GM19239 (cell line): Measurements from ENCODE around the gene ANO1.

ENCODE experiments used
- DNase-seq: peaks from one replicate; pipeline ENCODE4 v3.0.0; 2011; ENCODE audit warnings: low spot score; ENCODE audit not compliant: insufficient read length
- FAIRE-seq: peaks from 2 replicates; lab custom pipeline; 2011; peaks lifted over from hg19 to GRCh38; lab: Jason Lieb, UNC

The ANO1 gene

DNA sequence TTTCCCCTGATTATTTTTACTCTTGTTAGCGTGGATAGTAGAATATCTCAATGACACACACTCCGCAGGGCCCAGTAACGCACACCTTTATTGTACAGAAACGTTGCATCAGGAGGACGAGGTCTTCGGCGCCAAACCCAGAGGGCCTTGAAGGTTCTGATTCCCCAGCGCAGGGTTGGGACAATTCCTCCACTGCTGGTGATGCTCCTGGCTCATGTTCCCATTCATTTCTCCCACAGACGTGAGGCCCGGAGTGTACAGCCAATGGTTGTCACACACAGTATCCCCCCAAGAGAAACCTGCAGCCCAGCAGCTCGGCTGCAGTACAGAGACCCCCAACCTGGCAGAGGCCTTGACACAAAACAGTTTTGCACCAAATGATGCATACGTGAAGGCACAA lies 6.1 kb upstream of the ANO1 start:
- FAIRE-seq (no peak), DNase-seq (no peak)

DNA sequence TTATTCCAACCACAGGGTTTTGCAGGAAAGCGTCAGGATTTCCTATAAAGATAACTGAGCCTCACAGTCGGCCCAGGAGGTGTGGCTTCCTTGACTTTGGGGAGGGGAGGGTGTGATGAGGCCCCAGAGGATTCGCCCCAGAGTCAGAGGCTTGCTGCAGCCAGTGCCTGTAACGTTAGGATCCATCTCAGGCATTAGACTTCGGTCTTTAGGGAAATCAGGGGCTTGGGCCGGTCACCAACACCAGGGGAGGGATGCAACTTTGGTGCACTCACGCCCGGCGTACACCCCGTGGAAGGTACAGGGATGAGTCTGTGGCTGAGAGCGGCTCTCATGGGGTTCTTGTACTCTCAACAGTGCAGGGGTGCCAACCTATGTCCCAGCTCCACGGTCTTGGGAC lies 5.7 kb upstream of the ANO1 start:
- no peak for FAIRE-seq
- DNase-seq: no peak

GRCh38 chr11:70072861-70073755 lies 5.0 kb upstream of the ANO1 start:
- DNase-seq (no peak), FAIRE-seq (no peak)

DNA sequence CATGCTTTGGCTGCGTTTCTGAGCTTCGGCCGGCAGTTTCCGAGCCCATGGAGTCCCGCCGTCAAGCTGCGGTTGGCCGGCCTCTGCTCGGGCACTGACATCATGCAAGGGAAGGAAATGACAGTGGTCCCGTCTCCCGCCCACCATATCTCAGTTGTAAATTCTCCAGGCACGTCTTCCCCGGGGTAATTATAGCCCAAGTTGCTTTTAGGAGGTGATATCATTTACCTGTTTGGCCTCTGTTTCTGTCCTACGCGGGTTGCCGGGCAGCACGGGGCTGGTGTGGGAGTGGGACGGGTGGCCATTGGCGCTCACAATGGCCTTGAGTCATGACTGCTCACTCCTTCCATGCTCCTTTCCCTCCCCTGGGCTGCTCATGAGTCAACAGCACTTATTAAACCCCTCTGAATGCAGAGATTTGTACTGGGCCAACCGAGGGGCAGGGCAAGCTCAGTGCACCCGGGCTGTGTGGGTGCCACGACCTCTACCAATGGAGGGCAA lies 4.2 kb upstream of the ANO1 start:
- DNase-seq (no peak), FAIRE-seq (no peak)

GRCh38 chr11:70074746-70075145 lies 3.4 kb upstream of the ANO1 start:
- FAIRE-seq (no peak), DNase-seq (no peak)

DNA sequence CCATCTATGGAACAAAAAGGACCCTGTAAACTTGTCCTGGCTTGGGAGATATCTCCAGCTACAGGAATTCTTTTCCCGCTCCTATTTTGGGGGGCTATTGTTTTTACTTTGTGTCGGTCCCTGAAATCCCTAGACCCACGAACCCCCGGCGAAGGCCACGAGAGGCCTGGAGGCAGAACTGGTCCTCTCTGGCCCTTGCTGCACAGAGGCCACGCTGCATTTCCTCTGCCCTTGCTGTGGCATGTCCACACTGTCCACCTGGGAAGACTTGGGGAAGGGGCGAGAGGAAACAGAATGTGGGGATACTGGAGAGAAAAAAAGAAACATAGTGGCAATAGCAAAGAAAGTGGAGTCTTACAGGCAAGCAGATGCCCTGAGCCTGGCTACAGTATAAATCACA lies 2.3 kb upstream of the ANO1 start:
- DNase-seq (no peak), FAIRE-seq (no peak)

GRCh38 chr11:70076461-70076931 lies 1.6 kb upstream of the ANO1 start:
- FAIRE-seq (no peak), DNase-seq (no peak)

DNA sequence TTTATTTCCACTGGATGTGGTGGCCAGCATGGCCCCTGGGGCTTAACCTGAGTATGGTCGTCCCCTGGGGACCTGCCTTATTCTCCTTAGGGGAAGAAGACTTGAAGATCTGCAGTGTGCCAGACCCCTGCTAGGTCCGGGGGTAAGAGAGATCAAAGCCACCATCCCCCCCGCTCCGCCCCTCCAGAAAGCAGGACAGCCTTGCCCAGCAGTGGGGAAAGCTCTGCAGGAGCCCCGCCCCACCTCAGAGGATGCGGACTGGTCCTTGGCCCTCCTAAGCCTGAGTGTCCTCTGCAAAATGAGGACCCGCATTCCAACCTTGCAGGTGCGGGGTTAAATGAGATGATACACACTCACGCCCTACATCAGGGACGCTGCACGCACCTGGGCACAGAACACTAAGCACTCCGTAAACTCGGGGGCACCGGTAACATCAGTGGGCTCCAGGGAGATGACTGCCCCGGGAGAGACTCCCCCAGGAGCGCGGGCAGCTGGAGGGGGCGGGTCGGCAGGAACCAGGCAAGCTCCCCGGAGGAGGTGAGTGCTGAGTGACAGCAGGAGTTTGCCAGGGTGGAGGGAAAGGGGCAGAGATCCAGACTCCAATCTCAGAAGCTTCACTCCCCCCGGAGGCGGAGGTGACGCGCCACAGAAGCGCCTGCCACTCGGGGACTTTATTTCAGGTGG lies 564 bp upstream of the ANO1 start:
- FAIRE-seq: no peak

DNA sequence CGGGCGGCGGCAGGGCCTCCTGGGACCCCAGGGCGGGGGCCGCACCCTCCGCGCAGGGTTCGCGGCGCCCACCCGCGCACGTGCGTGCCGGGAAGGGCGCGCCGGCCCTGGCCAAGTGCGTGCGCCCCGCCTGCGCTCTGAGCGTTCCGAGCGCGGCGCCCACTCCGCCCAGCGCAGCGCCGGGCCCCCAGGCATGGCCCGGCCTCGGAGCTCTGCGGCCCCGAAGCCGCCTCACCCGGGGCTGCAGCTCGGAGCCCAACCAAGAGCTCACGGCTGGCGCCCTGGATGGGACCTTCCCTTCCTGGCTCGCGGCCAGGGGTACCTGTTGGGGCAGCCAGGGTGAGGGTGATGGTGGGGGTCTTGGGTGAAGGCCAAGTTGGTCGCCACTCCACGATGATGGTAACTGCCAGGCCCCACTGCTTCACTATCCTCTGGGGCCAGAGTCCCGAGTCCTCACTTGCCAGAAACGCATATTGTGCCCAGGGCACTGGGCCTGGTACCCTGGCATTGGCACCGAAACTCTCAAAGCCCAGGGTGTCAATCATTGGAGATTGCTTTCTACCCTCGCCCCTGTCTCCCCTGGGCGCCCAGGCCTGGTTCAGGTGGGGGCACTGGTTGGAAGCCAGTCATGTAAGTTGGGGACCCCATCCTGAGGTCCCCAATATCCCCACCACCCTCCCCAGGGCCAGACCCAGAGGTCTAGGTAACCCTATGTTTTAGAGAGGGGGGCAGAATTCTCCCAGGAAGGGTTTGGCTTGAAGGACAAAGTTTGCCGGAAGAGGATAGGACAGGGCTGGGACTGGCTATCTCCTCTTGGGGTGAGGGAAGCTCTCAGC lies 882 bp downstream of the ANO1 start:
- FAIRE-seq: no peak
- DNase-seq: no peak

More for the DNA sequence above, 564 bp upstream of the ANO1 start:
- DNase-seq: no peak

GRCh38 chr11:70079691-70080090 lies 1.6 kb downstream of the ANO1 start:
- FAIRE-seq: no peak
- no peak for DNase-seq

DNA sequence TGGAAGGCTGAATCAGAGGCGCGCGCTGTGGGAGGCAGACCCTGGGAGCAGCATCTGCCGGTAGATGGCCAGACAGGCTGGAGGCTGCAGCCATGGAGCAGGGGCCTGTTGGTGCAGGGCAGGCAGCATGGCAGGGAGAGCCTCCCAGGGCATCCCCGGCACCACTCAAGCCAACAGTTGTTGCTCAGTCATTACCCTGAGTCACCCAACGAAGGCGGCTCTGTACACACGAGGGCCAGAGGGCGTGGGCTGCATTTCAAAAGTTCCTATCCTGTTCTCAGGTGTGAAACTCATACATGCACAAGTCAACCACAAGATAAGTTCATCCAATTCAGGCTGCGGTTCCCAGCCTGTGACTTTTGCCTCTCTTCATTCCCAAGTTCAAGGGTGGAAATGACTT lies 2.6 kb downstream of the ANO1 start:
- no peak for DNase-seq
- no peak for FAIRE-seq

- no peak for FAIRE-seq
- DNase-seq: no peak
These were observed 4.7 kb downstream of the ANO1 start for GRCh38 chr11:70082829-70083228.

- FAIRE-seq (no peak), DNase-seq (no peak)
These were observed 6.2 kb downstream of the ANO1 start for GRCh38 chr11:70084046-70084984.

DNA sequence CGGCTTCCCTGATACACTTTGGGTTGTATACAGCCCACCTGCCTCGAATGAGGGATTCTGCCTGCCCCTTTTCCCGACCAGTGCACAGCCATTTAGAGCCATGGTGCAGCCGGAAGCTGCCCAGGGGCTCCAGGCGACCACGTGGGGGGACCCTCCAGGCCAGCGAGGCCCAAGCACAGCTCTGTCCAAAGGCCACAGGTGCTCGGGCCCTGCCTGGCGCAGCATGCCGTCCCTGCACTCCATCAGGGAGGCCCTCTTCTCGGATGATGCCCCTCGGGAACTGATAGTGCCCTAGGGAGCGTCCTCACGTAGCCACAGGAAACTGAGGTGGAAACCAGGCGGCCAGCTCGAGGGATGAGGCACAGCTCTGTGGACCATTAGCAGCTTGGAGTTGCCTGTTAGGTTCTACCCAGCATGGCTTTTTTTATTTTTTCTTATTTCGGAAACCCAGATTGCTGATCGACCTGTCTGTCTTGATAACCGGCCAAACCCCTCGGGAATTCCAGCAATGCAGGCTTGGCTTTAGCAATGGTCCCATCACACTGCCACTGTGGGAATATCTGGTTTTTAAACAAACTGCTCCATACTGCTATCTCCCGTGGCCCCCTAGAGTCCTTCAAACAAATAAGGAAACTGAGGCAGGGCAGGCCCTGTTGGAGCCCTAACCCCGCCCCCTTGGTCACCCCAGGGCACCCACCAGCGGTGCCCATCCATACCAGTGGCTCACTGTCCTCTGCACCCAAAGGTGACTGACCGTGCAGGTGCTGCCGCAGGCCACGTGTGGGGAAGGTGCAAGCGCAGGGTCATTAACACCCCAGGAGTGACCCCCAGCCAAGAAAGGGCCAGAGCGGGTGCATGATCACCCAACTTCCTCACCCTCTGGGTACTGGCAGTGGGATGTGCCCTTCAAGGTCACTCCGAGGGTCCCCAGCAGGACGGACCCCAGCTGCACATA lies 8.0 kb downstream of the ANO1 start:
- DNase-seq (no peak), FAIRE-seq (no peak)

GRCh38 chr11:70087446-70088167 lies 9.5 kb downstream of the ANO1 start:
- DNase-seq (no peak), FAIRE-seq (no peak)

DNA sequence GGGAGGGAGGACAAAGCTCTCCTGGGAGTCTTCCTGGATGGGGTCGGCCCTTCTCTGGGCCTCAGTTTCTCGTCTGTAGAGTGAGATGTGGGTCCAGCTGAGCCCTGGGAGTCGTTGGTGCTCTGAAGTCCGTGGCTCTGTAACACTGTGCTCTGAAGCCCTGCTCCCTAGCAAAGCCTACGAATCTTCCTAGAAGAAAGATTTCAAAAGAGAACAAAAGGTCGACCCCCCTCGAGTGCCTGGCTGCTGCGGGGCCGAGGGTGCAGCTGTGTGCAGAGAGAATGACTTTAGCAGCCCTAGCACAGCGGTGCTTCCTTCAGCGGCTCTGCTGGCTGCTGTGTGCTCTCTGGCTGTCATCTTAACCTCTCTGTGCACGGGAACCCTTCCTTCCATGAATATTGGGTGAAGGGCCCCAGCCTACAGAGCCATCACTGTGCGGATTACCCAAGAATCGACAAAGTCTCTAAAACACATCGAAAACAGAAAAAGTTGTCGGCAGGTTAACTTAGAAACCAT lies 10.7 kb downstream of the ANO1 start:
- DNase-seq (no peak), FAIRE-seq (no peak)

GRCh38 chr11:70089631-70090030 lies 11.5 kb downstream of the ANO1 start:
- DNase-seq (no peak), FAIRE-seq (no peak)
